Transverse colon (tissue), 4 donors: ENCODE measurements around the gene KRTAP10-10.
"Not testable (repeated sequence)": the region's sequence is repeated elsewhere in the genome, so short reads cannot be mapped to it uniquely, and the experiment has no call there.

Experiments used
- CTCF ChIP-seq, 5 experiments: fragments of 200-600 bp in 3 of 5; fragments of 450-650 bp in 2 of 5; sonication (generic) in 3 of 5; IDR thresholded peaks; 1 replicate in 2 of 5; 2 replicates in 3 of 5; pipeline ENCODE4 v1.5.1; 2016 to 2017; ENCODE audit warnings: antibody characterized with exemption in 5 of 5, inconsistent platforms in 3 of 5, mild to moderate bottlenecking in 2 of 5, moderate library complexity in 1 of 5
- POLR2A ChIP-seq: fragments of 450-650 bp; IDR thresholded peaks from one replicate; pipeline ENCODE4 v1.6.1; 2016; ENCODE audit warnings: antibody characterized with exemption, mild to moderate bottlenecking, moderate library complexity
- POLR2AphosphoS5 ChIP-seq, 3 donors: sonication (generic); formaldehyde crosslinking; IDR thresholded peaks; one replicate each; pipeline ENCODE4 v1.6.1; 2016; ENCODE audit warnings: antibody characterized with exemption in 3 of 3

GRCh38 chr21:44685050-44685449, 47.9 kb downstream of the KRTAP10-10 start:
- TF ChIP-seq POLR2A; CTCF (IDR thresholded peaks at IDR 0.05); POLR2AphosphoS5 (IDR thresholded peaks at IDR 0.05): not testable (repeated sequence)
